HEK293T (cell line): Measurements from ENCODE around the gene NIPSNAP3A.

Experiments
- CTCF ChIA-PET: fragments of 350-600 bp; formaldehyde crosslinking; extraction: SDS; loops from one replicate; lab custom pipeline; 2021; ENCODE audit warnings: antibody characterized with exemption, inconsistent platforms; lab: Yijun Ruan, JAX
- POLR2A ChIA-PET: fragments of 350-600 bp; formaldehyde crosslinking; extraction: SDS; loops from one replicate; lab custom pipeline; 2020; ENCODE audit warnings: antibody characterized with exemption, inconsistent platforms; lab: Yijun Ruan, JAX
- DNase-seq: peaks from one replicate; pipeline ENCODE4 v3.0.0; 2012; ENCODE audit warnings: mixed read lengths; ENCODE audit errors: extremely low spot score
- ARNT ChIP-seq: fragments of 450-650 bp; IDR thresholded peaks from 2 replicates; pipeline ENCODE4 v1.6.1; 2017; ENCODE audit warnings: mild to moderate bottlenecking
- BHLHE40 ChIP-seq: fragments of 450-650 bp; IDR thresholded peaks from 2 replicates; pipeline ENCODE4 v1.6.1; 2016; ENCODE audit warnings: mild to moderate bottlenecking, moderate library complexity, borderline replicate concordance
- CTBP1 ChIP-seq: fragments of 450-650 bp; IDR thresholded peaks from 2 replicates; pipeline ENCODE4 v1.6.1; 2016; ENCODE audit warnings: borderline replicate concordance
- ELF4 ChIP-seq: fragments of 450-650 bp; IDR thresholded peaks from 2 replicates; pipeline ENCODE4 v1.6.1; 2017; ENCODE audit warnings: antibody characterized with exemption
- FOXA1 ChIP-seq: fragments of 450-650 bp; IDR thresholded peaks from 2 replicates; pipeline ENCODE4 v1.6.1; 2016; ENCODE audit warnings: mild to moderate bottlenecking
- FOXK2 ChIP-seq: fragments of 450-650 bp; IDR thresholded peaks from 2 replicates; pipeline ENCODE4 v1.6.1; 2016; ENCODE audit warnings: mild to moderate bottlenecking
- FOXM1 ChIP-seq: fragments of 450-650 bp; IDR thresholded peaks from 2 replicates; pipeline ENCODE4 v1.6.1; 2017; ENCODE audit warnings: mild to moderate bottlenecking, borderline replicate concordance
- HDGF ChIP-seq: fragments of 450-650 bp; IDR thresholded peaks from 2 replicates; pipeline ENCODE4 v1.6.1; 2017; ENCODE audit warnings: antibody characterized with exemption, borderline replicate concordance
- L3MBTL2 ChIP-seq: fragments of 450-650 bp; conservative IDR thresholded peaks from 2 replicates; pipeline ENCODE4 v1.6.1; 2016; ENCODE audit warnings: mild to moderate bottlenecking
- LEF1 ChIP-seq: fragments of 450-650 bp; IDR thresholded peaks from 2 replicates; pipeline ENCODE4 v1.6.1; 2017; ENCODE audit warnings: mild to moderate bottlenecking, borderline replicate concordance
- NFRKB ChIP-seq: fragments of 450-650 bp; IDR thresholded peaks from 2 replicates; pipeline ENCODE4 v1.6.1; 2016; ENCODE audit warnings: mild to moderate bottlenecking, moderate library complexity
- SP1 ChIP-seq: fragments of 450-650 bp; IDR thresholded peaks from 2 replicates; pipeline ENCODE4 v1.6.1; 2017
- SUZ12 ChIP-seq: fragments of 450-650 bp; IDR thresholded peaks from 2 replicates; pipeline ENCODE4 v1.6.1; 2016; ENCODE audit warnings: mild to moderate bottlenecking
- TARDBP ChIP-seq: fragments of 450-650 bp; IDR thresholded peaks from 2 replicates; pipeline ENCODE4 v1.6.1; 2016
- ZNF384 ChIP-seq: fragments of 450-650 bp; IDR thresholded peaks from 2 replicates; pipeline ENCODE4 v1.6.1; 2016
- TF ChIP-seq, protein P1 (sequence below): fragments of 450-650 bp; IDR thresholded peaks from 2 replicates; pipeline ENCODE4 v1.6.1; 2016

Gene NIPSNAP3A

DNA sequence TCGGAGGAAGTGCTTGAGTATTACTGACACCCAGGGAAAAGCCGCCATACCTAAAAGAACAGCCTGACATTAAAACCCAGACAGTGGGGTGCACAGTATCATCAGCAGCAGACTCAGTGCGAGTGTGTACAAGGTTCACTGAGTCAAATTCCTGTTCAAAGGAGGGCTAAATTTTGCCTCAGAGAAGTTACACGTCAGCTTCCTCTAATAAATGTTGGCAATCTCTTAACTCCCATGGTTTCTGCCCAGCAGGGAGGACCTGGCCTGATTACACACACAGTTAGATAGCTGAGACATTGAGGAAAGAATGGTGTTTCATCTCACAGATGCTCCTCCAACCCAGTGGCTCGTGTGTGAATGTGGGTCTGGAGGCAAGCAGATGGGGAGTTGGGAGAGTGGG lies 54.6 kb downstream of the NIPSNAP3A start:
- CTCF ChIA-PET: no interaction called here
- no peak for DNase-seq
- no peak for TF ChIP-seq LEF1
- TF ChIP-seq, protein P1, sequence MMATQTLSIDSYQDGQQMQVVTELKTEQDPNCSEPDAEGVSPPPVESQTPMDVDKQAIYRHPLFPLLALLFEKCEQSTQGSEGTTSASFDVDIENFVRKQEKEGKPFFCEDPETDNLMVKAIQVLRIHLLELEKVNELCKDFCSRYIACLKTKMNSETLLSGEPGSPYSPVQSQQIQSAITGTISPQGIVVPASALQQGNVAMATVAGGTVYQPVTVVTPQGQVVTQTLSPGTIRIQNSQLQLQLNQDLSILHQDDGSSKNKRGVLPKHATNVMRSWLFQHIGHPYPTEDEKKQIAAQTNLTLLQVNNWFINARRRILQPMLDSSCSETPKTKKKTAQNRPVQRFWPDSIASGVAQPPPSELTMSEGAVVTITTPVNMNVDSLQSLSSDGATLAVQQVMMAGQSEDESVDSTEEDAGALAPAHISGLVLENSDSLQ: no peak
- no peak for TF ChIP-seq SP1
- TF ChIP-seq NFRKB: no peak
- no peak for TF ChIP-seq ELF4
- no peak for TF ChIP-seq FOXM1
- TF ChIP-seq ZNF384: no peak
- POLR2A ChIA-PET: no interaction called here

DNA sequence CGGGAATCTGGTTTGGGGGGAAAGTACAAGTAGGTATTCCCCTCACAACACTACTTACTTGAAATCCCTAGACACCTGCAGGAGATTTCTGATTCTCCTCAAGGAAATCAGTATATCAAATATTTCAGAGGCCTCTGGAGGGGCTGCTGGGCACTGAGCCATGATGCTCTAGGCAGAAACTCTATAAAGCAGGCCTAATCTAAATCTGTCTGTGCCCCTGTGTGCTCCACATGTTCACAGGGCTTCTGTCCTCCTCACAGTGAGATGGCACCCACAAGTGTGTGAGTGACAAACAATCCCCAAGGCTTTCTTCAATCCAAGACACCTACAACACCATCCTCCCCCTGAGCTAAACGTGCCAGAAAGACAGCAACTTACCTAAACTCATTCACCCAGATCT lies 55.4 kb downstream of the NIPSNAP3A start:
- DNase-seq: no peak
- TF ChIP-seq, protein P1: no peak
- TF ChIP-seq ELF4 (no peak), HDGF (no peak), FOXK2 (no peak), SP1 (no peak), NFRKB (no peak), FOXM1 (no peak), CTBP1 (no peak)
- ChIA-PET POLR2A (no interaction called here), CTCF (no interaction called here)

DNA sequence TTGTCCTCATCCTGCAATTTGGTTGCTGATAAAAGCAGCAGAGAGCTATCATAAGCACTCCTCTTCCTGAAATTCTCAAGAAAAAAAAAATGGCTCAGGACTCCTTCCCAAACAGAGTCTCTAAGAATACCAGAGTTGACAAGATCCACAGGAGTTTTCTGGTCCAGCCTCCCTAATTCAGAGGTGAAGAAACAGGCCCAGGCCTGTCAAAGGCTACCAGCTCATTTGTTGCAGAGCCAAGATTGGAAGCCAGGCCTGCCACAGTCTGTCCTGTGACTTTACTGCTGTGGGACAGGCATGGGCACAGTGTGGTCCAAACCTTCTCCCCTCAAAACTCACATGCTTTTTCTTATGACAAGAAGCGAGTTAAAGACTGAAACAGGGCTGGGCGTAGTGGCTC lies 58.0 kb downstream of the NIPSNAP3A start:
- ChIA-PET CTCF (no interaction called here), POLR2A (no interaction called here)
- no peak for DNase-seq
- no peak for TF ChIP-seq FOXM1
- no peak for TF ChIP-seq L3MBTL2
- TF ChIP-seq, protein P1: no peak
- TF ChIP-seq CTBP1: no peak
- no peak for TF ChIP-seq FOXK2
- no peak for TF ChIP-seq BHLHE40
- no peak for TF ChIP-seq LEF1
- no peak for TF ChIP-seq ELF4
- TF ChIP-seq FOXA1: no peak

DNA sequence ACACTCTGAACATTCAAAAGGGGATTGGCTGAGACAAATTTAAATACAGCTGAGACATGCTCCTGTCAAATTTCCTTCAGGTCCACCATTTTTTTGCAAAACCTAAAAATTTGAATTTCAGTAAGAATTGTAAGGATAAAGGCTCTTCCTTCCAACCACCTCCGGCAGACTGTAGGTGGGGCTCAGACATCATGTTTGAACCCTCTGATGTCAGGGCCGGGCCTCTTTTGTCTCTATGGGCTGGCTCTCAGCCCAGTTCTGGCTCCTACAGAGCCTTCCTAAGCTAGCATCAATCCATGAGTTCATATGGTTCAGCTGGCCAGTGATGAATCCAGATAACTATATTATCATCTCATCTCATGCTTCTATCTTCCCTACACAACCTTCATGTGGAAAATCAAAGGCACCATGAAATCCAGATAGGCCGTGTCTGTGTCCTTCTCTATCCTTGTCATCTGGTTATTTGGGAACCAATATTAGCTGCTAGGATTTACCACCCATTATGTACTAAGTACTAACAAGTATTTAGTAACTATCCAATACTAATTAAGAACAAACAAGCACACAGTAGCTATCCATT lies 60.6 kb downstream of the NIPSNAP3A start:
- DNase-seq: no peak
- POLR2A ChIA-PET: no interaction called here
- CTCF ChIA-PET: interaction anchor here (0.6 to 1.1 kb wide), 2 partner anchors 33 to 607 kb away, joined by 3 read pairs; no protein-coding TSS in a partner anchor
- TF ChIP-seq FOXM1: no peak
- TF ChIP-seq LEF1: no peak
- no peak for TF ChIP-seq TARDBP
- TF ChIP-seq CTBP1: no peak
- no peak for TF ChIP-seq ZNF384
- TF ChIP-seq BHLHE40: no peak
- TF ChIP-seq ELF4: no peak
- no peak for TF ChIP-seq L3MBTL2
- no peak for TF ChIP-seq SUZ12
- TF ChIP-seq ARNT: no peak
- no peak for TF ChIP-seq FOXK2
- no peak for TF ChIP-seq HDGF
- no peak for TF ChIP-seq FOXA1
- no peak for TF ChIP-seq NFRKB
- TF ChIP-seq SP1: no peak
- TF ChIP-seq, protein P1: no peak
